Epithelial cell of esophagus (primary cell): Measurements from ENCODE around the gene RGS4.

Experiments
- DNase-seq: peaks from one replicate; pipeline ENCODE4 v3.0.0; 2010; ENCODE audit warnings: low read depth
- H3K4me3 ChIP-seq: 2 replicates; pipeline ENCODE4 v1.5.1; 2011; ENCODE audit warnings: mild to moderate bottlenecking, low read length, control low read depth
- CTCF ChIP-seq: IDR thresholded peaks from 2 replicates; pipeline ENCODE4 v1.5.1; 2011; ENCODE audit warnings: low read depth, mild to moderate bottlenecking, low read length, control low read depth, inconsistent platforms; ENCODE audit not compliant: insufficient read depth; ENCODE audit errors: missing control alignments

The RGS4 gene

GRCh38 chr1:163074716-163075284, 5.6 kb downstream of the RGS4 start:
- no peak overlapping the region for H3K4me3 ChIP-seq
- DNase-seq, result no peak
- no peak for TF ChIP-seq CTCF

GRCh38 chr1:163076044-163076443, 6.9 kb downstream of the RGS4 start:
- no peak for TF ChIP-seq CTCF
- DNase-seq, result no peak
- no peak overlapping the region for H3K4me3 ChIP-seq

- no peak for TF ChIP-seq CTCF
- DNase-seq, result no peak
- H3K4me3 ChIP-seq, result no peak overlapping the region
These were observed 7.3 kb downstream of the RGS4 start for GRCh38 chr1:163076446-163076845.

- no peak overlapping the region for H3K4me3 ChIP-seq
- no peak for DNase-seq
- no peak for TF ChIP-seq CTCF
These were observed 8.0 kb downstream of the RGS4 start for GRCh38 chr1:163076981-163077761.

GRCh38 chr1:163082971-163083370, 13.8 kb downstream of the RGS4 start:
- no peak overlapping the region for H3K4me3 ChIP-seq
- no peak for TF ChIP-seq CTCF
- DNase-seq, result no peak

GRCh38 chr1:163083690-163084089, 14.5 kb downstream of the RGS4 start:
- H3K4me3 ChIP-seq, result no peak overlapping the region
- no peak for TF ChIP-seq CTCF
- peak; percentile 57 for DNase-seq

GRCh38 chr1:163084330-163084729, 15.2 kb downstream of the RGS4 start:
- H3K4me3 ChIP-seq, result no peak overlapping the region
- DNase-seq, result peak; percentile 26
- no peak for TF ChIP-seq CTCF
